Mesenchymal stem cell (in vitro differentiated cells and primary cell): ENCODE data around the gene ELOVL2.
A peak's percentile ranks its signal among the peaks of the same experiment; 100 is the strongest.

Experiments used
- DNase-seq: peaks from one replicate; pipeline ENCODE4 v3.0.0-alpha.2; 2013
- H2AFZ ChIP-seq: one replicate; pipeline ENCODE4 v1.6.1; 2013; ENCODE audit warnings: low read depth, mild to moderate bottlenecking, control low read depth, inconsistent platforms, low read length, moderate library complexity
- H2AK5ac ChIP-seq: 2 replicates; pipeline ENCODE4 v1.6.1; 2013; ENCODE audit warnings: low read length, moderate library complexity, mild to moderate bottlenecking, inconsistent platforms; ENCODE audit not compliant: severe bottlenecking
- H2BK120ac ChIP-seq: one replicate; pipeline ENCODE4 v1.6.1; 2013; ENCODE audit warnings: low read depth, mild to moderate bottlenecking, inconsistent platforms, low read length, moderate library complexity
- H2BK12ac ChIP-seq, 2 experiments: one replicate each; pipeline ENCODE4 v1.6.1; 2013; ENCODE audit warnings: inconsistent platforms in 2 of 2, low read length in 2 of 2, mild to moderate bottlenecking in 2 of 2, moderate library complexity in 2 of 2, control low read depth in 1 of 2
- H2BK15ac ChIP-seq: one replicate; pipeline ENCODE4 v1.6.1; 2013; ENCODE audit warnings: mild to moderate bottlenecking, low read depth, inconsistent platforms; ENCODE audit not compliant: poor library complexity, severe bottlenecking
- H2BK5ac ChIP-seq: 2 replicates; pipeline ENCODE4 v1.6.1; 2013; ENCODE audit warnings: low read depth, mild to moderate bottlenecking, low read length, control low read depth, inconsistent platforms; ENCODE audit not compliant: poor library complexity, severe bottlenecking
- H3K14ac ChIP-seq, 2 experiments: one replicate each; pipeline ENCODE4 v1.6.1; 2013; ENCODE audit warnings: inconsistent platforms in 2 of 2, low read length in 2 of 2, control low read depth in 1 of 2, mild to moderate bottlenecking in 1 of 2, moderate library complexity in 1 of 2
- H3K18ac ChIP-seq, 2 experiments: one replicate each; pipeline ENCODE4 v1.6.1; 2013; ENCODE audit warnings: inconsistent platforms in 2 of 2, low read length in 2 of 2, control low read depth in 1 of 2, low read depth in 1 of 2, mild to moderate bottlenecking in 1 of 2
- H3K23ac ChIP-seq, 2 experiments: one replicate each; pipeline ENCODE4 v1.6.1; 2013; ENCODE audit warnings: inconsistent platforms in 2 of 2, low read length in 2 of 2, mild to moderate bottlenecking in 2 of 2, moderate library complexity in 2 of 2, control low read depth in 1 of 2
- H3K27ac ChIP-seq: 2 replicates; pipeline ENCODE4 v1.5.1; 2013; ENCODE audit warnings: mild to moderate bottlenecking, moderate library complexity, low read length, control low read depth, inconsistent platforms; ENCODE audit not compliant: poor library complexity, severe bottlenecking
- H3K27me3 ChIP-seq, 2 experiments: 2 replicates each; pipeline versions ENCODE4 v1.6.1 to v1.7.0; 2013; ENCODE audit warnings: low read length in 2 of 2, mild to moderate bottlenecking in 2 of 2, moderate library complexity in 2 of 2, control low read depth in 1 of 2, inconsistent platforms in 1 of 2; ENCODE audit not compliant: control insufficient read depth in 1 of 2, insufficient read depth in 1 of 2
- H3K36me3 ChIP-seq, 2 experiments: 2 replicates each; pipeline versions ENCODE4 v1.6.1 to v1.7.0; 2013; ENCODE audit warnings: low read length in 2 of 2, control low read depth in 1 of 2, inconsistent platforms in 1 of 2, low read depth in 1 of 2, mild to moderate bottlenecking in 1 of 2; ENCODE audit not compliant: insufficient read depth in 2 of 2, control insufficient read depth in 1 of 2
- H3K4ac ChIP-seq, 2 experiments: one replicate each; pipeline ENCODE4 v1.6.1; 2013; ENCODE audit warnings: inconsistent platforms in 2 of 2, low read length in 2 of 2, mild to moderate bottlenecking in 2 of 2, moderate library complexity in 2 of 2, control low read depth in 1 of 2, low read depth in 1 of 2
- H3K4me1 ChIP-seq: 2 replicates; pipeline ENCODE4 v1.6.1; 2013; ENCODE audit warnings: low read depth, low read length, control low read depth; ENCODE audit not compliant: control insufficient read depth, insufficient read depth
- H3K4me2 ChIP-seq: 2 replicates; pipeline ENCODE4 v1.6.1; 2013; ENCODE audit warnings: low read length, mild to moderate bottlenecking, inconsistent platforms; ENCODE audit not compliant: poor library complexity, severe bottlenecking
- H3K4me3 ChIP-seq, 2 experiments: 2 replicates each; pipeline versions ENCODE4 v1.5.1 to v1.7.0; 2013; ENCODE audit warnings: low read length in 2 of 2, mild to moderate bottlenecking in 2 of 2, control low read depth in 1 of 2, low read depth in 1 of 2; ENCODE audit not compliant: insufficient read depth in 1 of 2
- H3K79me1 ChIP-seq: replicated peaks from 2 replicates; pipeline ENCODE4 v1.6.1; 2013; ENCODE audit warnings: mild to moderate bottlenecking, control low read depth, low read length, inconsistent platforms; ENCODE audit not compliant: poor library complexity, severe bottlenecking
- H3K9ac ChIP-seq: 2 replicates; pipeline ENCODE4 v1.7.0; 2013; ENCODE audit warnings: mild to moderate bottlenecking, low read length, moderate library complexity
- H3K9me3 ChIP-seq: 2 replicates; pipeline ENCODE4 v1.7.0; 2013; ENCODE audit warnings: mild to moderate bottlenecking, low read length; ENCODE audit not compliant: control insufficient read depth
- H4K8ac ChIP-seq: one replicate; pipeline ENCODE4 v1.6.1; 2013; ENCODE audit warnings: inconsistent platforms, mild to moderate bottlenecking, low read length, moderate library complexity
- H4K91ac ChIP-seq: one replicate; pipeline ENCODE4 v1.6.1; 2013; ENCODE audit warnings: mild to moderate bottlenecking, low read length, inconsistent platforms
- WGBS: methylation state at CpG from one replicate; pipeline ENCODE4 v1.1.7; 2013; ENCODE audit warnings: mixed read lengths; 5-methylcytosine and 5-hydroxymethylcytosine counted together

The ELOVL2 gene

DNA sequence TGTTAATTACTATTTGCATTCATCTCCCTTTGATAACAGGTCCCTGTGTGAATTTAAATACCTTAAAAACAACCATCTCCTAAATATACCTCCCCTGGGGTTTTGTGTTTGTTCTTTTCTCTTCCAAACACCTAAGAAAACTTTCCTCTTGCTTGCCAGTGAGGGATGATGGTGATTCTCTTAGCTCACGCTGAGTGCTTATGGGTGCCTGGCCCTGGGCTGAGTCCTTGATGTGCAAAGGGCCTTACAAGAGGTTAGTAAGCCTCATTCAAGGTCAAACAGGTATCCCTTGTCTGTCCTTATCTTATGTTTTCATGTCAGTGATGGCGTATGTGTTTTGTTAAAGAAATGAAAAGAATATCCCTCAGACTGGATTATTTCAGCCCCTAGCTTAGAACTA lies 81.0 kb downstream of the ELOVL2 start:
- Histone ChIP-seq H4K8ac (no peak overlapping the region), H3K9me3 (peaks cover 23% of the 10 kb centered on the region), H3K36me3 (no peaks in the 10 kb centered on the region), H3K79me1 (no peaks in the 10 kb centered on the region), H2AFZ (peak overlapping the region; percentile 53), H3K4me1 (peaks cover 1% of the 10 kb centered on the region), H2BK120ac (no peak overlapping the region), H3K4ac (no peak overlapping the region), H3K27ac (no peak overlapping the region), H2BK5ac (no peak overlapping the region), H3K4me3 (no peak overlapping the region), H2AK5ac (peak overlapping the region; percentile 36), H2BK15ac (no peak overlapping the region), H3K23ac (no peak overlapping the region), H3K27me3 (no peaks in the 10 kb centered on the region), H3K4me2 (no peak overlapping the region), H4K91ac (no peak overlapping the region), H2BK12ac (peak overlapping the region in 1 of 2 experiments; percentile 84), H3K14ac (no peak overlapping the region), H3K18ac (peak overlapping the region in 1 of 2 experiments; percentile 76), H3K9ac (peak overlapping the region; percentile 18)
- WGBS: 80% methylated on average over 1 of the region's 2 CpGs
- no peak for DNase-seq

DNA sequence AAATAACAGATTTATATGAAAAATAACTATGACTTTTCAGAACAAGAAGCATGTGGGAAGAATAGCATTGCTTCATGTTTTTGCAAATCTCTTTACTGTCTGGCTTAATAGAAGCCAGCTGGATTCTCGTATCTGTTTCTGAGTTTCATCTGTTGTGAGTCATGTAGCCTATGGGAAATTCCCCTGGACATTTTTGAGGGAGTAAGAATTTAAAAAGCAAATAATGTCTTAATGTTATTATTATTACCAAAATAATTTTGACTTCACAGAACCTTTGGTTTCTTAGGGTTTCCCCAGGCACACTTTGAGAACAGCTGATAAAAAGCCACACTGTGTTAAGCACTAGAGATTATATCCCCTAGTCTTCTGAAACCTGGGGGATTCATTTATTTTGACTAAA lies 81.4 kb downstream of the ELOVL2 start:
- H3K23ac ChIP-seq: no peak overlapping the region
- no peak overlapping the region for H2BK5ac ChIP-seq
- no peak overlapping the region for H4K8ac ChIP-seq
- no peak overlapping the region for H2AK5ac ChIP-seq
- H3K9ac ChIP-seq: peak overlapping the region; percentile 18
- no peaks in the 10 kb centered on the region for H3K79me1 ChIP-seq
- no peak overlapping the region for H3K18ac ChIP-seq
- H3K4me2 ChIP-seq: no peak overlapping the region
- peaks cover 18% of the 10 kb centered on the region for H3K9me3 ChIP-seq
- H2AFZ ChIP-seq: no peak overlapping the region
- H3K4ac ChIP-seq: no peak overlapping the region
- H3K4me1 ChIP-seq: peaks cover 1% of the 10 kb centered on the region
- DNase-seq: peak; percentile 85
- 25% methylated on average over 1 of the region's 1 CpG for WGBS
- no peaks in the 10 kb centered on the region for H3K27me3 ChIP-seq
- no peak overlapping the region for H3K14ac ChIP-seq
- H2BK120ac ChIP-seq: no peak overlapping the region
- H3K27ac ChIP-seq: no peak overlapping the region
- H4K91ac ChIP-seq: no peak overlapping the region
- no peaks in the 10 kb centered on the region for H3K36me3 ChIP-seq
- no peak overlapping the region for H2BK15ac ChIP-seq
- H2BK12ac ChIP-seq: no peak overlapping the region
- no peak overlapping the region for H3K4me3 ChIP-seq

DNA sequence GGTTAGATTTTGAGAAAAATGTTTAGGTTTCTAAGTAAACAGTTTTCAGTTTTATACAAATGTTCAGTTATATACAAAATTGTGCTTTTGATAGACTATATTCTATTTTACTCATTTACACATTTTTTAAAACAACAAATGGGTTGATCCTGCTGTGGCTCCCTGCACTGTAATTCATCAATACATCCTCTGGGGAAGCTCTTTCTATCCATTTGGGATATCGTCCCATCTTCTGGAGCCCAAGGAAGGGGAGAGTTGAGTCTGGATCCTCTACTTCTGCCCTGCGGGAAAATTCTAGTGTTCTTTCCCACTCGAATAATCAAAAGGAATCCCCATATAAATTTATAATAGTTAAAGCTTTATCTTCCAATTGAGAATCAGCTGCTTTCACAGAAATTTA lies 82.3 kb downstream of the ELOVL2 start:
- no peaks in the 10 kb centered on the region for H3K36me3 ChIP-seq
- peaks cover 1% of the 10 kb centered on the region for H3K4me1 ChIP-seq
- no peak overlapping the region for H2BK12ac ChIP-seq
- no peak overlapping the region for H4K8ac ChIP-seq
- peaks cover 11% of the 10 kb centered on the region for H3K9me3 ChIP-seq
- H3K27me3 ChIP-seq: no peaks in the 10 kb centered on the region
- DNase-seq: no peak
- H2BK15ac ChIP-seq: no peak overlapping the region
- no peak overlapping the region for H3K23ac ChIP-seq
- WGBS: 100% methylated on average over 1 of the region's 3 CpGs
- H3K14ac ChIP-seq: no peak overlapping the region
- no peak overlapping the region for H2AFZ ChIP-seq
- no peak overlapping the region for H2BK5ac ChIP-seq
- no peak overlapping the region for H2BK120ac ChIP-seq
- H3K4me2 ChIP-seq: no peak overlapping the region
- no peak overlapping the region for H2AK5ac ChIP-seq
- no peak overlapping the region for H3K18ac ChIP-seq
- no peak overlapping the region for H3K4me3 ChIP-seq
- no peak overlapping the region for H4K91ac ChIP-seq
- H3K27ac ChIP-seq: no peak overlapping the region
- no peaks in the 10 kb centered on the region for H3K79me1 ChIP-seq
- no peak overlapping the region for H3K9ac ChIP-seq
- no peak overlapping the region for H3K4ac ChIP-seq

DNA sequence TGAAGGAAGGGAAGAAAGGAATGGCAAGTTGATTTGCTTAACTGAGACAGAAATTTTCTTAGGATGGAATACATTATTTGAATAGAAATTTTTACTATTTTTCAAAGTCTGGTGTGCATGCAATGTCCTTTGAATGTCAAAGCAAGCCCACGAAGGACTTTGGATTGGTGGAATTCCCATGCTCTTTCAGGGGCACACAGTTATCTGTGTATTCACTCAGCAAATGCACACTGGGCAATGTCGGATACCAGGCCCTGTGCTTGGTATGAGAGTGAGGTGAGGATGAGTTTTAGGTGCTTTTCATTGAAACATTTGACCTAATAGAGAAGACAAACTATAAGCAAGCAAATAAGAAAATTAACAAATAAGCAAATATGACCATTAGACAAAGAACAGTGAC lies 83.9 kb downstream of the ELOVL2 start:
- no peak overlapping the region for H2AK5ac ChIP-seq
- H3K18ac ChIP-seq: no peak overlapping the region
- no peak overlapping the region for H3K4me3 ChIP-seq
- no peak overlapping the region for H2BK120ac ChIP-seq
- H3K4me1 ChIP-seq: peaks cover 1% of the 10 kb centered on the region
- no peaks in the 10 kb centered on the region for H3K9me3 ChIP-seq
- H3K14ac ChIP-seq: no peak overlapping the region
- DNase-seq: no peak
- no peak overlapping the region for H2BK5ac ChIP-seq
- no peak overlapping the region for H4K91ac ChIP-seq
- no peak overlapping the region for H3K9ac ChIP-seq
- no peak overlapping the region for H2AFZ ChIP-seq
- 88% methylated on average over 1 of the region's 2 CpGs for WGBS
- H3K27me3 ChIP-seq: no peaks in the 10 kb centered on the region
- H3K79me1 ChIP-seq: no peaks in the 10 kb centered on the region
- no peak overlapping the region for H3K4me2 ChIP-seq
- no peak overlapping the region for H4K8ac ChIP-seq
- no peak overlapping the region for H2BK15ac ChIP-seq
- H2BK12ac ChIP-seq: no peak overlapping the region
- H3K27ac ChIP-seq: no peak overlapping the region
- H3K4ac ChIP-seq: no peak overlapping the region
- no peaks in the 10 kb centered on the region for H3K36me3 ChIP-seq
- H3K23ac ChIP-seq: no peak overlapping the region
